Adipose tissue (tissue), 3 donors: Measurements from ENCODE around the gene RIPPLY1. TPM values are rescaled to one million over a fixed set of nuclear protein-coding genes. Genes with fewer than 3 reads are reported as not detected.
"Not testable (repeated sequence)": the region's sequence is repeated elsewhere in the genome, so short reads cannot be mapped to it uniquely, and the experiment has no call there.

Experiments
- H3K27ac ChIP-seq: one replicate; pipeline ENCODE4 v1.5.1; 2013; ENCODE audit warnings: low read depth, low read length
- WGBS, 3 donors: extraction: QIAGEN DNeasy Blood & Tissue Kit; methylation state at CpG; one replicate each; pipeline ENCODE4 v1.1.7; 2013; 5-methylcytosine and 5-hydroxymethylcytosine counted together
- polyA plus RNA-seq, 3 donors: library from polyadenylated mRNA; stranded (reverse); fragments of 200-250 nt; gene quantifications; one replicate each; pipeline ENCODE4 v1.2.3, GENCODE V29; 2013
- donor health status: healthy with polysubstance abuse.
- donor health status: Bipolar disorder and iron deficiency.
- donor health status: healthy.

RIPPLY1 gene
- polyA plus RNA-seq, 3 donors = 0.40 TPM; not detected in 2

DNA sequence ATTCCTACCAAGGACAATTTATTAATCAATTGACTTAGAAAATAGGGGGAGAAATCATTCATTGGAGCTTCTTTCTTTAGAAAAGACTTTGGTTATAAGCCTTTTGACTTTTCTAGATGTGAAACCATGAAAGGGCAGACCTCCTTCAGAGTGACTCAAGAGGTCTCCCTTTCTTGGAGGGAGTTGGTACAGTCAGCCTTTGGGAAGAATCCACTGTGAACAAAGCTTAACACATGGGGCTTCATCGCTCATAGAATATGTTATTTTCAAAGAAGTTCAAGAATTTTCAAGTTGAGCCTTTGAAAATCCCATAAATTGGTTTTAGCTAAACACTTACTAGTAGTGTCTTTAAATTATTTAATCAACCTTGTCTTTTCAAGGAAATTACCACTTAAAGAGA, 28.0 kb downstream of the RIPPLY1 start:
- no peak overlapping the region for H3K27ac ChIP-seq
- 68 to 100% (median 100%) methylated on average over 1 of the region's 1 CpG for WGBS, 3 donors

DNA sequence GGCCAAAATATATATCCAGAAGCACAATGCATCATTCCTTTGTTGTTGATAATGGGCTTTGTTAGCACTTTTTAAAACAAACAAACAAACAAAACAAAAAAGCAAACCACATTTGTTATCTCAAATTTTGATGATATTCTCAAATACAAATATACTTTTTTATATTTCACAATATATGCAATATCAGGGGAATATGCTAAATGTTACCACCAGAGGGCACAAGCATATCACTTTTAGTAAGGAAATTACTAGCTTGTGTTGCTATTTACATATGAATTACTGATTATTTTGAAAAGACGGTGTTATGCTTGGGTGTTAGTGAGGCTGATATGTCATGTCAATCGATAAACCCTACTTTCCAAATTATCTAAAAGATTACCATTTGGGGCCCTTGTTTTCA, 29.1 kb downstream of the RIPPLY1 start:
- H3K27ac ChIP-seq = no peak overlapping the region
- 53 to 83% (median 56%) methylated on average over 2 of the region's 2 CpGs for WGBS, 3 donors

DNA sequence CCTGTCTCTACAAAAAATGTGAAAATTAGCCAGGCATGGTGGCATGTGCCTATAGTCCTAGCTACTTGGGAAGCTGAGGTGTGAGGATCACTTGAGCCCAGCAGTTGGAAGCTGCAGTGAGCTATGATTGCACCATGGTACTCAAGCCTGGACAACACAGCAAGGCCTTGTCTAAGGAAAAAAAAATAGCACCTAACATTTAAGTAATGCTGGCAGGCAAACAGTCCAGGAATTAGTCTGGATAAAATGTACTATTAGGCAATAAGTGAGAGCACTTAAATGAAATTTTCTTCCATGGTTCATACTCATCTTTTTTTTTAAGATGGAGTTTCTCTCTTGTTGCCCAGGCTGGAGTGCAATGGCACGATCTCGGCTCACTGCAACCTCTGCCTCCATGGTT, 30.3 kb downstream of the RIPPLY1 start:
- WGBS, 3 donors = 97 to 100% (median 100%) methylated on average over 2 of the region's 2 CpGs

DNA sequence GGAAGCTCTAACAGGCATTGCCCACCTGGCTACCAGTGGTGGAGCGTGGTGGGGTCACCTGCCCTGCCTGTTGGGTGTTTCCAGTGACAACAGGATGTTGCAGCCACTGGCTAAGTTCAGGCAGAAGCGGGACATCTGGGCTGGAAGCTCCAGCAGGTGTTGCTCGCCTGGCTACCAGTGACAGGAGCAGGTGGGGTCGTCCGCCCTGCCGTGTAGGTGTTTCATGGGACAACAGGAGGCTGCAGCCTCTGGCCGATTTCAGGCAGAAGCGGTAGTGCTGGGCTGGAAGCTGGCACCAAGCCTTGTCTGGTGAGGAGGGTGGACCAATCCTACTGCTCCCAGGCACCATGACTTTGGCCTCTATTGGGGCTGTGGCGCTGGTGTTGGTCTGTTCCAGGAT, 39.4 kb downstream of the RIPPLY1 start:
- no peak overlapping the region for H3K27ac ChIP-seq
- 86 to 97% (median 95%) methylated on average over 9 of the region's 9 CpGs for WGBS, 3 donors

More for the DNA sequence above, 30.3 kb downstream of the RIPPLY1 start:
- H3K27ac ChIP-seq = not testable (repeated sequence)

DNA sequence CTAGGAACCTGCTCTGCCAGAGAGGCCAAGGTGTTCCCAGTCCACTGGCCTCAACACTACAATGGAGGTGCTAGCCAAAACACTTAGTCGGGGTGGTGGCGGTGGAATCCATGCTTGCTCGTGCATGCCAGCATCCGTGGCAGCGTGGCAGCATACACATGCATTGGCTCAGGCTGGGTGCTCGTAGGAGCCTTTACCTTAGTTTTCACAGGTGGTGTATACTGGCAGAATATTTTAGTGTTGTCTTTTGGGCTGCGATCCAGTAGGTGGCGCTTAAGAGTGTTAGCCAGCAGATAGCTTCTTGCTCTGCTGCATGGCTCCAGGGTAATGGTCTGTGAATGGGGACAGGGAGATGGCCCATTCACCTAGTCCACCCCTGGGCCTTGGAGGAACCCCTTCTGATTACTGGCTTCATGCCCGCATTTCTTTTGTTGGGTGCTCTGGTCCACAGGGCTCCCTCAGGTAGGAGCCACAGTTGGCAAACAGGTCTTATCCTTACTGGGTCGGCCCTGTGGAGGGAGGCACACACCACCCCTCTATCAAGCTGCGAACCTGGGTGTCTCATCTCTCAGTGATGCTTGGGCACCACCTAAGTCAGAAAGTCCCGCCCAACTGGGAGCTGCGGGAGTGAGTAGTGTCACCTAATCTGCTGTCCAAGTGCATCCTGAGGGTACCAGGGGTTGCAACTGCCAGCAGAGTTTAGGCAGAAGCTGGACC, 40.0 kb downstream of the RIPPLY1 start:
- WGBS, 3 donors = 53 to 84% (median 74%) methylated on average over 10 to 13 of the region's 13 CpGs
- no peak overlapping the region for H3K27ac ChIP-seq

Other genes with a start within 250 kb of the RIPPLY1 start
- gene RNF128, start 176.6 kb downstream of the RIPPLY1 start, polyA plus RNA-seq = 1 to 10 TPM in 2 of 3 donors, under 1 TPM in 1; 0.34 to 9.1 (median 1.9) TPM
- 1 to 10 TPM; 1.1 to 4.0 (median 3.1) TPM for gene TBC1D8B, start 100.7 kb downstream of the RIPPLY1 start, polyA plus RNA-seq
- 1 to 10 TPM in 1 of 3 donors, under 1 TPM in 2; 0.38 to 1.2 (median 0.45) TPM for gene CLDN2, start 17.1 kb upstream of the RIPPLY1 start, polyA plus RNA-seq
- gene MORC4, start 96.9 kb upstream of the RIPPLY1 start, polyA plus RNA-seq = 10 to 100 TPM in 2 of 3 donors, 1 to 10 TPM in 1; 6.3 to 12.4 (median 11.6) TPM
- gene RBM41, start 215.5 kb upstream of the RIPPLY1 start, polyA plus RNA-seq = 1 to 10 TPM; 2.8 to 5.1 (median 4.5) TPM